Liver (tissue), 9 donors: ENCODE data around the gene CDC42SE2. TPM values are rescaled to one million over a fixed set of nuclear protein-coding genes. Genes with fewer than 3 reads are reported as not detected.

Experiments used
- DNase-seq: peaks from one replicate; pipeline ENCODE4 v3.0.0-alpha.2; 2017; ENCODE audit warnings: low spot score
- H3K27ac ChIP-seq, 2 donors: one replicate each; pipeline ENCODE4 v1.7.0; 2013; ENCODE audit warnings: inconsistent platforms in 2 of 2, low read length in 2 of 2, control low read depth in 1 of 2, low read depth in 1 of 2, mild to moderate bottlenecking in 1 of 2
- H3K27me3 ChIP-seq, 4 donors: one replicate each; pipeline versions ENCODE4 v1.6.1 to v1.7.0; 2013; ENCODE audit warnings: low read length in 3 of 4, inconsistent platforms in 1 of 4, mild to moderate bottlenecking in 1 of 4, moderate library complexity in 1 of 4; ENCODE audit not compliant: control insufficient read depth in 4 of 4, insufficient read depth in 4 of 4
- H3K36me3 ChIP-seq, 4 donors: one replicate each; pipeline versions ENCODE4 v1.6.1 to v1.7.0; 2013; ENCODE audit warnings: low read length in 3 of 4, mild to moderate bottlenecking in 3 of 4, low read depth in 1 of 4, moderate library complexity in 1 of 4; ENCODE audit not compliant: control insufficient read depth in 4 of 4, insufficient read depth in 3 of 4
- H3K4me1 ChIP-seq, 4 donors: one replicate each; pipeline versions ENCODE4 v1.6.1 to v1.7.0; 2013; ENCODE audit warnings: low read length in 3 of 4, mild to moderate bottlenecking in 3 of 4, moderate library complexity in 1 of 4; ENCODE audit not compliant: control insufficient read depth in 4 of 4, insufficient read depth in 4 of 4
- H3K4me3 ChIP-seq, 3 donors: one replicate each; pipeline versions ENCODE4 v1.6.1 to v1.7.0; 2013; ENCODE audit warnings: low read length in 3 of 3, control low read depth in 1 of 3, low read depth in 1 of 3, mild to moderate bottlenecking in 1 of 3
- H3K9ac ChIP-seq, 2 donors: one replicate each; pipeline ENCODE4 v1.7.0; 2013; ENCODE audit warnings: low read length in 2 of 2, mild to moderate bottlenecking in 2 of 2, moderate library complexity in 2 of 2, control low read depth in 1 of 2, low read depth in 1 of 2
- H3K9me3 ChIP-seq, 4 donors: one replicate each; pipeline versions ENCODE4 v1.6.1 to v1.7.0; 2013; ENCODE audit warnings: low read length in 3 of 4; ENCODE audit not compliant: control insufficient read depth in 4 of 4
- EGR1 ChIP-seq, 2 donors: IDR thresholded peaks; 2 replicates each; pipeline ENCODE4 v1.6.1; 2016 to 2018; ENCODE audit warnings: antibody characterized with exemption in 2 of 2, low read depth in 2 of 2
- FOXA1 ChIP-seq: IDR thresholded peaks from 2 replicates; pipeline ENCODE4 v1.6.1; 2016; ENCODE audit warnings: antibody characterized with exemption
- GABPA ChIP-seq, 2 donors: IDR thresholded peaks in 1 of 2; conservative IDR thresholded peaks in 1 of 2; 2 replicates each; pipeline ENCODE4 v1.6.1; 2016; ENCODE audit warnings: antibody characterized with exemption in 2 of 2, mild to moderate bottlenecking in 1 of 2, moderate library complexity in 1 of 2
- HNF4A ChIP-seq, 2 donors: conservative IDR thresholded peaks; 2 replicates each; pipeline ENCODE4 v1.6.1; 2016; ENCODE audit warnings: antibody characterized with exemption in 2 of 2, mild to moderate bottlenecking in 2 of 2
- HNF4G ChIP-seq: IDR thresholded peaks from 2 replicates; pipeline ENCODE4 v1.6.1; 2016; ENCODE audit warnings: antibody characterized with exemption
- JUND ChIP-seq, 2 donors: IDR thresholded peaks; 2 replicates each; pipeline ENCODE4 v1.6.1; 2016; ENCODE audit warnings: antibody characterized with exemption in 2 of 2
- RAD21 ChIP-seq, 2 donors: IDR thresholded peaks; 2 replicates each; pipeline ENCODE4 v1.6.1; 2016; ENCODE audit warnings: antibody characterized with exemption in 2 of 2, mild to moderate bottlenecking in 2 of 2
- RXRA ChIP-seq, 2 donors: IDR thresholded peaks; 2 replicates each; pipeline ENCODE4 v1.6.1; 2017 to 2018; ENCODE audit warnings: antibody characterized with exemption in 2 of 2, mild to moderate bottlenecking in 1 of 2
- SP1 ChIP-seq: IDR thresholded peaks from 2 replicates; pipeline ENCODE4 v1.6.1; 2018; ENCODE audit warnings: antibody characterized with exemption, mild to moderate bottlenecking
- TAF1 ChIP-seq: conservative IDR thresholded peaks from 2 replicates; pipeline ENCODE4 v1.6.1; 2016; ENCODE audit warnings: antibody characterized with exemption, mild to moderate bottlenecking
- YY1 ChIP-seq: IDR thresholded peaks from 2 replicates; pipeline ENCODE4 v1.6.1; 2016; ENCODE audit warnings: antibody characterized with exemption, mild to moderate bottlenecking
- WGBS: extraction: QIAGEN DNeasy Blood & Tissue Kit; methylation state at CpG from one replicate; pipeline ENCODE4 v1.1.7; 2013; 5-methylcytosine and 5-hydroxymethylcytosine counted together
- polyA plus RNA-seq, 2 donors: library from polyadenylated mRNA; stranded (reverse) in 1 of 2; unstranded in 1 of 2; fragments of 200-250 nt in 1 of 2; fragments of >200 nt in 1 of 2; fragmentation: Nextera tagmentation in 1 of 2; extraction: Ambion mirVana in 1 of 2; gene quantifications; one replicate each; pipeline versions ENCODE4 v1.2.1 to v1.2.3, GENCODE V29; 2013 to 2015
- total RNA-seq, 2 donors: library from RNA; depleted of rRNA; stranded (reverse); fragments of >200 nt; gene quantifications; one replicate each; pipeline ENCODE4 v1.2.3, GENCODE V29; 2014
- TF ChIP-seq, protein P1 (sequence below): IDR thresholded peaks from 2 replicates; pipeline ENCODE4 v1.6.1; 2016; ENCODE audit warnings: antibody characterized with exemption
- TF ChIP-seq, protein P2 (sequence below): IDR thresholded peaks from 2 replicates; pipeline ENCODE4 v1.6.1; 2016; ENCODE audit warnings: antibody characterized with exemption
- TF ChIP-seq, protein P3 (sequence below): fragments of 150-350 bp; IDR thresholded peaks from 2 replicates; pipeline ENCODE4 v1.5.1; 2017; ENCODE audit warnings: improper control_type of control experiment, low read depth, low read length; ENCODE audit not compliant: missing input control
- TF ChIP-seq, protein P4 (sequence below): IDR thresholded peaks from 2 replicates; pipeline ENCODE4 v1.6.1; 2016; ENCODE audit warnings: antibody characterized with exemption, mild to moderate bottlenecking
- donor health status: healthy.
- donor health status: healthy.
- donor health status: healthy.
- donor health status: healthy.
- donor health status: healthy.

The CDC42SE2 gene
- total and polyA plus RNA-seq, 4 donors, result 7.8 to 31.7 (median 17.0) TPM

DNA sequence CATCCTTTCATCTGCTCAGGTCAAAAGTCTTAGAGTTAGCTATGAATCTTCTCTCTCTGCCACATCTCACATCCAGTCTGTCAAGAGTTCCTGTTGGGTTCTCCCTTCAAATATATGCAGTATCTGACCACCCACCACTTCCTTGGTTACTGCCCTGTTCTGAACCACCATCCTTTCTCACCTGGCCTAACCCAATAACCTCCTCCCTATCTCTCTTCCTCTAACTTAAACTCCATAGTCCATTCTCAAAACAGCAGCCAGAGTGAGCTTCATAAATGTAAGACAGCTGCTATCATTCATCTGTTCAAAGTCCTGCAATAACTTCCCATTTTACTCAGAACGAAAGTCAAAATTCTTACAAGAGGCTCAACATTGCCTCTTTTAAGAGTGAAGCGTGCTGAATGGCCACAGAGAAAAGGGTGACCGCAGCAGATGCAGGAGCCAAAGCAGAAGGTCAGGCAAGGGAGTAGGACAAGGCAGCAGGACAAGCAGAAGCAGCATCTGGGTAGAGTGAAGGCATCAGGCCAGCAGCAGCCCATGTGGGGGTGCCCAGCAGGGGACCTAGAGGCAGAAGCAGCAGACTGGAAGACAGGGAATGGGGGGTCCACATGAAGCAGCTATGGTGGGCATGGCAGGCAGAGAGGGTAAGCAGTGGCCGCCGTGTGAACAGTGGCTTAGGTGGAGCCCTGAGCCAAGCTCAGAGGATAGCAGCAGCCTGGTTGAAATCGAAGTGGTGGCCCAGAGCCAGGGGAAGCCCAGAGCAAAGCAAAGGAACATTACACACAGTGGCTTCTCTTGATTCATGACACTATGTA is 39.3 kb upstream of the CDC42SE2 start:
- H3K27me3 ChIP-seq, result no peaks in the 10 kb centered on the region
- TF ChIP-seq EGR1 (IDR thresholded peaks at IDR 0.05; ENCODE audit: low read depth in 2 of 2) (no peak), JUND (IDR thresholded peaks at IDR 0.05) (peak in 1 of 2 donors; percentile 23)
- H3K36me3 ChIP-seq, result no peaks in the 10 kb centered on the region
- no peak overlapping the region for H3K4me3 ChIP-seq
- H3K4me1 ChIP-seq, result no peaks in the 10 kb centered on the region
- no peak overlapping the region for H3K27ac ChIP-seq
- no peak for DNase-seq
- 64% methylated on average over 6 of the region's 6 CpGs for WGBS
- no peaks in the 10 kb centered on the region for H3K9me3 ChIP-seq
- H3K9ac ChIP-seq, result no peak overlapping the region

DNA sequence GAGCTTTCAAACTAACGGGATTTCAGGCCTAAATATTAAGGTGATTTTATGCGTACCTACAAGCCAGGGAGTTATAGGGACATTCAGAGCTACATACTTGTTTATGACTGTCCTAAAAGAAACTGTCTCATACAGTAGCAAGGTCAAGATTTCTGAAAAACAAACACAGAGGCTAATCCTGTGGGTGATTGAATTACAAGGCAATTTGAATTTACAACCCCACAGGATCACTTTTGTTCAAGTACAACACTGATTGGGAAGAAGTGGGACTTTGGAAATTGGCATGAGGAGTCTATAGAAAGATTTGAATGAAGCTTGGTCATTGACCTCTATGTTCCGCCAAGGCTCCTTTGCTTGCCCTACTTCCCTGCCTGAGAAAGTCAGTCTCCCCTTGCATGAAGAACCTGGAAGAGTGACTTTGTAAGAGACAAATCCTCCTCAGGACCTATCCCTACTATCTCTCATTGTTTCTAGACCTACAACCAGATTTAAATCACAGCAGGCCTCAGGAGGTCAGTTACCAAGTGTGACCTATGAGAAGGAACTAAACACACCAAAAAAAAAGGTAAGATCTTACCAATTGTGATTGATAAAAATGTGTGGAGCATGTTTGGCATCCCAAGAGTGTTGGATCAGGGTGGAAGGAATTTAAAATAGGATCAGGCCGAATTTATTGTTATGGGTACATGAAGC is 38.4 kb upstream of the CDC42SE2 start:
- 88% methylated on average over 4 of the region's 4 CpGs for WGBS
- H3K9ac ChIP-seq, result no peak overlapping the region
- no peaks in the 10 kb centered on the region for H3K9me3 ChIP-seq
- no peaks in the 10 kb centered on the region for H3K4me1 ChIP-seq
- no peak for DNase-seq
- no peak overlapping the region for H3K4me3 ChIP-seq
- H3K27ac ChIP-seq, result no peak overlapping the region
- no peaks in the 10 kb centered on the region for H3K27me3 ChIP-seq
- TF ChIP-seq FOXA1, result no peak
- TF ChIP-seq TAF1, result no peak
- TF ChIP-seq, protein P1, sequence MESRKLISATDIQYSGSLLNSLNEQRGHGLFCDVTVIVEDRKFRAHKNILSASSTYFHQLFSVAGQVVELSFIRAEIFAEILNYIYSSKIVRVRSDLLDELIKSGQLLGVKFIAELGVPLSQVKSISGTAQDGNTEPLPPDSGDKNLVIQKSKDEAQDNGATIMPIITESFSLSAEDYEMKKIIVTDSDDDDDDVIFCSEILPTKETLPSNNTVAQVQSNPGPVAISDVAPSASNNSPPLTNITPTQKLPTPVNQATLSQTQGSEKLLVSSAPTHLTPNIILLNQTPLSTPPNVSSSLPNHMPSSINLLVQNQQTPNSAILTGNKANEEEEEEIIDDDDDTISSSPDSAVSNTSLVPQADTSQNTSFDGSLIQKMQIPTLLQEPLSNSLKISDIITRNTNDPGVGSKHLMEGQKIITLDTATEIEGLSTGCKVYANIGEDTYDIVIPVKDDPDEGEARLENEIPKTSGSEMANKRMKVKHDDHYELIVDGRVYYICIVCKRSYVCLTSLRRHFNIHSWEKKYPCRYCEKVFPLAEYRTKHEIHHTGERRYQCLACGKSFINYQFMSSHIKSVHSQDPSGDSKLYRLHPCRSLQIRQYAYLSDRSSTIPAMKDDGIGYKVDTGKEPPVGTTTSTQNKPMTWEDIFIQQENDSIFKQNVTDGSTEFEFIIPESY, result no peak
- TF ChIP-seq, protein P2, sequence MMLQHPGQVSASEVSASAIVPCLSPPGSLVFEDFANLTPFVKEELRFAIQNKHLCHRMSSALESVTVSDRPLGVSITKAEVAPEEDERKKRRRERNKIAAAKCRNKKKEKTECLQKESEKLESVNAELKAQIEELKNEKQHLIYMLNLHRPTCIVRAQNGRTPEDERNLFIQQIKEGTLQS, result no peak
- no peak for TF ChIP-seq HNF4G
- no peak for TF ChIP-seq GABPA (IDR thresholded peaks at IDR 0.05 in 1 of 2, conservative IDR thresholded peaks at IDR 0.05 in 1 of 2)
- TF ChIP-seq YY1, result no peak
- TF ChIP-seq, protein P3, sequence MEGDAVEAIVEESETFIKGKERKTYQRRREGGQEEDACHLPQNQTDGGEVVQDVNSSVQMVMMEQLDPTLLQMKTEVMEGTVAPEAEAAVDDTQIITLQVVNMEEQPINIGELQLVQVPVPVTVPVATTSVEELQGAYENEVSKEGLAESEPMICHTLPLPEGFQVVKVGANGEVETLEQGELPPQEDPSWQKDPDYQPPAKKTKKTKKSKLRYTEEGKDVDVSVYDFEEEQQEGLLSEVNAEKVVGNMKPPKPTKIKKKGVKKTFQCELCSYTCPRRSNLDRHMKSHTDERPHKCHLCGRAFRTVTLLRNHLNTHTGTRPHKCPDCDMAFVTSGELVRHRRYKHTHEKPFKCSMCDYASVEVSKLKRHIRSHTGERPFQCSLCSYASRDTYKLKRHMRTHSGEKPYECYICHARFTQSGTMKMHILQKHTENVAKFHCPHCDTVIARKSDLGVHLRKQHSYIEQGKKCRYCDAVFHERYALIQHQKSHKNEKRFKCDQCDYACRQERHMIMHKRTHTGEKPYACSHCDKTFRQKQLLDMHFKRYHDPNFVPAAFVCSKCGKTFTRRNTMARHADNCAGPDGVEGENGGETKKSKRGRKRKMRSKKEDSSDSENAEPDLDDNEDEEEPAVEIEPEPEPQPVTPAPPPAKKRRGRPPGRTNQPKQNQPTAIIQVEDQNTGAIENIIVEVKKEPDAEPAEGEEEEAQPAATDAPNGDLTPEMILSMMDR, result no peak
- no peak for TF ChIP-seq SP1
- TF ChIP-seq RXRA (IDR thresholded peaks at IDR 0.05), result no peak
- no peaks in the 10 kb centered on the region for H3K36me3 ChIP-seq

DNA sequence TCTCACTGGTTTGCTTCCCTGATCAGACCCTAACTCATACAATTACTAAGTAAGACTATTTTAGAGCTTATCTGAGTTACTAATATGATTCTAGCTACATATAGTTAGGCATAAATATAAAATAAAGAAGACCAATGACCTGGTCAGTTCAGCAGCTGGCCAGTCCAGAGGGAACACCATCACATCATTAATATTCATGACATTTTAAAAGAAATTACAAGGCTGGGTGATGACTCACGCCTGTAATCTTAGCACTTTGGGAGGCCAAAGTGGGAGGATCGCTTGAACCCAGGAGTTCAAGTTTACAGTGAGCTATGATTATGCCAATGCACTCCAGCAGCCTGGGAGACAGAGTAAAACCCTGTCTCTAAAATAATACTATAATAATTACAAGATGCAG is 37.0 kb upstream of the CDC42SE2 start:
- Histone ChIP-seq H3K36me3 (no peaks in the 10 kb centered on the region), H3K9me3 (no peaks in the 10 kb centered on the region), H3K4me1 (no peaks in the 10 kb centered on the region), H3K9ac (no peak overlapping the region), H3K4me3 (no peak overlapping the region), H3K27me3 (no peaks in the 10 kb centered on the region), H3K27ac (no peak overlapping the region)
- 98% methylated on average over 2 of the region's 2 CpGs for WGBS
- DNase-seq, result no peak
- TF ChIP-seq, protein P2, result no peak
- TF ChIP-seq JUND (IDR thresholded peaks at IDR 0.05) (no peak), GABPA (IDR thresholded peaks at IDR 0.05 in 1 of 2, conservative IDR thresholded peaks at IDR 0.05 in 1 of 2) (no peak), HNF4A (conservative IDR thresholded peaks at IDR 0.05) (no peak), FOXA1 (no peak), EGR1 (IDR thresholded peaks at IDR 0.05; ENCODE audit: low read depth in 2 of 2) (no peak), RAD21 (IDR thresholded peaks at IDR 0.05) (no peak)
- TF ChIP-seq, protein P4, sequence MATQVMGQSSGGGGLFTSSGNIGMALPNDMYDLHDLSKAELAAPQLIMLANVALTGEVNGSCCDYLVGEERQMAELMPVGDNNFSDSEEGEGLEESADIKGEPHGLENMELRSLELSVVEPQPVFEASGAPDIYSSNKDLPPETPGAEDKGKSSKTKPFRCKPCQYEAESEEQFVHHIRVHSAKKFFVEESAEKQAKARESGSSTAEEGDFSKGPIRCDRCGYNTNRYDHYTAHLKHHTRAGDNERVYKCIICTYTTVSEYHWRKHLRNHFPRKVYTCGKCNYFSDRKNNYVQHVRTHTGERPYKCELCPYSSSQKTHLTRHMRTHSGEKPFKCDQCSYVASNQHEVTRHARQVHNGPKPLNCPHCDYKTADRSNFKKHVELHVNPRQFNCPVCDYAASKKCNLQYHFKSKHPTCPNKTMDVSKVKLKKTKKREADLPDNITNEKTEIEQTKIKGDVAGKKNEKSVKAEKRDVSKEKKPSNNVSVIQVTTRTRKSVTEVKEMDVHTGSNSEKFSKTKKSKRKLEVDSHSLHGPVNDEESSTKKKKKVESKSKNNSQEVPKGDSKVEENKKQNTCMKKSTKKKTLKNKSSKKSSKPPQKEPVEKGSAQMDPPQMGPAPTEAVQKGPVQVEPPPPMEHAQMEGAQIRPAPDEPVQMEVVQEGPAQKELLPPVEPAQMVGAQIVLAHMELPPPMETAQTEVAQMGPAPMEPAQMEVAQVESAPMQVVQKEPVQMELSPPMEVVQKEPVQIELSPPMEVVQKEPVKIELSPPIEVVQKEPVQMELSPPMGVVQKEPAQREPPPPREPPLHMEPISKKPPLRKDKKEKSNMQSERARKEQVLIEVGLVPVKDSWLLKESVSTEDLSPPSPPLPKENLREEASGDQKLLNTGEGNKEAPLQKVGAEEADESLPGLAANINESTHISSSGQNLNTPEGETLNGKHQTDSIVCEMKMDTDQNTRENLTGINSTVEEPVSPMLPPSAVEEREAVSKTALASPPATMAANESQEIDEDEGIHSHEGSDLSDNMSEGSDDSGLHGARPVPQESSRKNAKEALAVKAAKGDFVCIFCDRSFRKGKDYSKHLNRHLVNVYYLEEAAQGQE, result no peak
- TF ChIP-seq, protein P3, result no peak
